HepG2 (cell line): ENCODE data around the gene ALDH1A1. TPM values are rescaled to one million over a fixed set of nuclear protein-coding genes. Genes with fewer than 3 reads are reported as not detected.

Experiments used
- ATF2 ChIP-seq: sonication (generic); formaldehyde crosslinking; IDR thresholded peaks from 2 replicates; pipeline ENCODE4 v1.4.0; 2020; ENCODE audit warnings: missing genetic modification reagents
- FOXC1 ChIP-seq: sonication (generic); formaldehyde crosslinking; IDR thresholded peaks from 2 replicates; pipeline ENCODE4 v1.8.0; 2022; ENCODE audit warnings: mild to moderate bottlenecking, missing genetic modification reagents, borderline replicate concordance
- FOXK2 ChIP-seq: fragments of 450-650 bp; IDR thresholded peaks from 2 replicates; pipeline ENCODE4 v1.6.1; 2016
- GLI4 ChIP-seq: sonication (generic); formaldehyde crosslinking; IDR thresholded peaks from 2 replicates; pipeline ENCODE4 v1.5.1; 2020; ENCODE audit warnings: missing genetic modification reagents, mild to moderate bottlenecking, moderate library complexity, borderline replicate concordance
- HHEX ChIP-seq: IDR thresholded peaks from 2 replicates; pipeline ENCODE4 v1.6.1; 2016; ENCODE audit warnings: control low read depth
- HNF4G ChIP-seq, 2 experiments: sonication (generic) in 1 of 2; formaldehyde crosslinking in 1 of 2; IDR thresholded peaks; 2 replicates each; pipeline versions ENCODE4 v1.4.0 to v1.6.1; 2011 to 2020; ENCODE audit warnings: borderline replicate concordance in 2 of 2, low read depth in 2 of 2, mild to moderate bottlenecking in 2 of 2, low read length in 1 of 2, missing genetic modification reagents in 1 of 2, moderate library complexity in 1 of 2
- MAFF ChIP-seq: IDR thresholded peaks from 2 replicates; pipeline ENCODE4 v1.6.1; 2011; ENCODE audit warnings: low read depth, low read length, improper control_type of control experiment
- MATR3 ChIP-seq: sonication (generic); formaldehyde crosslinking; IDR thresholded peaks from 2 replicates; pipeline ENCODE4 v1.4.0; 2020; ENCODE audit warnings: missing genetic modification reagents
- MED13 ChIP-seq: sonication (generic); formaldehyde crosslinking; IDR thresholded peaks from 2 replicates; pipeline ENCODE4 v1.5.0; 2020; ENCODE audit warnings: missing genetic modification reagents
- NFIC ChIP-seq: IDR thresholded peaks from 2 replicates; pipeline ENCODE4 v1.6.1; 2012; ENCODE audit warnings: mild to moderate bottlenecking, low read length, inconsistent platforms
- NR2F2 ChIP-seq: IDR thresholded peaks from 2 replicates; pipeline ENCODE4 v1.6.1; 2012; ENCODE audit warnings: low read depth, inconsistent platforms, borderline replicate concordance
- PITX1 ChIP-seq: sonication (generic); formaldehyde crosslinking; IDR thresholded peaks from 2 replicates; pipeline ENCODE4 v1.5.1; 2020; ENCODE audit warnings: mild to moderate bottlenecking, missing genetic modification reagents
- RERE ChIP-seq: IDR thresholded peaks from 2 replicates; pipeline ENCODE4 v1.6.1; 2016; ENCODE audit warnings: low read depth, missing genetic modification reagents, missing compliant biosample characterization
- SIX4 ChIP-seq: sonication (generic); formaldehyde crosslinking; IDR thresholded peaks from 2 replicates; pipeline ENCODE4 v1.4.0; 2020; ENCODE audit warnings: missing genetic modification reagents
- TARDBP ChIP-seq: sonication (generic); formaldehyde crosslinking; IDR thresholded peaks from 2 replicates; pipeline ENCODE4 v1.8.0; 2022; ENCODE audit warnings: mild to moderate bottlenecking, missing genetic modification reagents
- TCF7 ChIP-seq: sonication (generic); IDR thresholded peaks from 2 replicates; pipeline ENCODE4 v1.6.1; 2016; ENCODE audit warnings: antibody characterized with exemption, low read depth
- THAP9 ChIP-seq: sonication (generic); formaldehyde crosslinking; IDR thresholded peaks from 2 replicates; pipeline ENCODE4; 2020; ENCODE audit warnings: missing genetic modification reagents, mild to moderate bottlenecking, borderline replicate concordance
- ZMYM4 ChIP-seq: sonication (generic); formaldehyde crosslinking; IDR thresholded peaks from 2 replicates; pipeline ENCODE4 v1.8.1; 2023; ENCODE audit warnings: mild to moderate bottlenecking, missing genetic modification reagents
- ZNF644 ChIP-seq: IDR thresholded peaks from 2 replicates; pipeline ENCODE4 v1.6.1; 2016; ENCODE audit warnings: low read depth
- polyA plus RNA-seq, 8 experiments: library from polyadenylated mRNA; depleted of rRNA in 3 of 8; stranded (reverse) in 7 of 8; unstranded in 1 of 8; fragments of >200 nt; fragmentation: Illumina TruSeq in 4 of 8; extraction: Trizol in 4 of 8; gene quantifications; 2 replicates each; pipeline versions ENCODE4 v1.2.1 to v1.2.3, GENCODE V29; 2011 to 2016; ENCODE audit warnings: low read depth in 4 of 8, missing spikeins in 1 of 8, mixed read lengths in 1 of 8; ENCODE audit not compliant: insufficient read depth in 1 of 8
- total RNA-seq, 5 experiments: library from RNA; depleted of rRNA; stranded (reverse); fragments of >200 nt; fragmentation: Illumina TruSeq; extraction: Trizol; gene quantifications; 2 replicates each; pipeline ENCODE4 v1.2.3, GENCODE V29; 2016; ENCODE audit warnings: low read depth in 1 of 5

ALDH1A1 gene
- total and polyA plus RNA-seq, 2 of the 13 experiments (the other 11 are each of a cell fraction or from before 2014, with no cell fraction given): 88.2 to 439 TPM

GRCh38 chr9:72979405-72980100 lies 26.7 kb upstream of the ALDH1A1 start (continued):
- TF ChIP-seq FOXK2 (peak; percentile 94), SIX4 (CRISPR knock-in tag) (peak; percentile 25; the same call in 1 of the 2 replicates), THAP9 (no peak), MATR3 (CRISPR knock-in tag) (no peak), RERE (CRISPR knock-in tag) (no peak), NR2F2 (peak; percentile 46; the same call in 1 of the 2 replicates), PITX1 (CRISPR knock-in tag) (no peak), MED13 (CRISPR knock-in tag) (0 out of 2 replicates have a peak, but pooled peaks have one; percentile 57), ATF2 (CRISPR knock-in tag) (0 out of 2 replicates have a peak, but pooled peaks have one; percentile 16), HHEX (CRISPR knock-in tag) (no peak), ZMYM4 (CRISPR knock-in tag) (0 out of 2 replicates have a peak, but pooled peaks have one; percentile 16), ZNF644 (0 out of 2 replicates have a peak, but pooled peaks have one; percentile 22), TARDBP (CRISPR knock-in tag) (0 out of 2 replicates have a peak, but pooled peaks have one; percentile 28), HNF4G (IDR thresholded peaks at IDR 0.05; ENCODE audit: borderline replicate concordance, low read depth, low read length) (peak; percentile 76), HNF4G (CRISPR knock-in tag; IDR thresholded peaks at IDR 0.05; ENCODE audit: borderline replicate concordance, low read depth) (no peak), TCF7 (peak; percentile 77), FOXC1 (CRISPR knock-in tag) (no peak), NFIC (peak; percentile 81; the same call in 1 of the 2 replicates), GLI4 (CRISPR knock-in tag) (no peak), MAFF (peak; percentile 29; the same call in 1 of the 2 replicates)
